ENCODE measurements around the gene ADGRG6.

Gene ADGRG6

DNA sequence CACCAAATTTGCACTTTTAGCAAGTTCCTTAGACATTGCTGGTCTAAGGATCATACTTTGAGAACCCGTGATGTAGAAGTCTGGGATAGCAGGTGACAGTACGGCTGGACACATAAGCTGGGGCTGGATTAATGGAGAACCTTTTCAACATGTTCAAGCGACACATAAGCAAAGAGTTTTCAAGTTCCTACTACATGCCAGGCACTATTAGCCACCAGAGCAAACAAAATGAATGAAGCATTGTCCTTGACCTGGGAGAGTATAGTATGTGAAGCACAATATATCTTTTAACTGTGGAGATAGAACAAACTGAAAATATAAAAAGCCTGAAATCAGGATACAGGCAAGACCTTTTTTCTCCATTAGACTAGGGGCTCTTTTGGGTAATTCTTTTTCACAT is 102.9 kb downstream of the ADGRG6 start:
- H3K27me3 ChIP-seq (ENCODE audit: insufficient read depth, low read length, poor library complexity, severe bottlenecking), result no peaks in the 10 kb centered on the region
- H3K4me3 ChIP-seq (ENCODE audit: low read length, poor library complexity, severe bottlenecking), result no peak overlapping the region
- TF ChIP-seq EZH2phosphoT487 (IDR thresholded peaks at IDR 0.05; ENCODE audit: borderline replicate concordance), result no peak
- TF ChIP-seq, protein P1, sequence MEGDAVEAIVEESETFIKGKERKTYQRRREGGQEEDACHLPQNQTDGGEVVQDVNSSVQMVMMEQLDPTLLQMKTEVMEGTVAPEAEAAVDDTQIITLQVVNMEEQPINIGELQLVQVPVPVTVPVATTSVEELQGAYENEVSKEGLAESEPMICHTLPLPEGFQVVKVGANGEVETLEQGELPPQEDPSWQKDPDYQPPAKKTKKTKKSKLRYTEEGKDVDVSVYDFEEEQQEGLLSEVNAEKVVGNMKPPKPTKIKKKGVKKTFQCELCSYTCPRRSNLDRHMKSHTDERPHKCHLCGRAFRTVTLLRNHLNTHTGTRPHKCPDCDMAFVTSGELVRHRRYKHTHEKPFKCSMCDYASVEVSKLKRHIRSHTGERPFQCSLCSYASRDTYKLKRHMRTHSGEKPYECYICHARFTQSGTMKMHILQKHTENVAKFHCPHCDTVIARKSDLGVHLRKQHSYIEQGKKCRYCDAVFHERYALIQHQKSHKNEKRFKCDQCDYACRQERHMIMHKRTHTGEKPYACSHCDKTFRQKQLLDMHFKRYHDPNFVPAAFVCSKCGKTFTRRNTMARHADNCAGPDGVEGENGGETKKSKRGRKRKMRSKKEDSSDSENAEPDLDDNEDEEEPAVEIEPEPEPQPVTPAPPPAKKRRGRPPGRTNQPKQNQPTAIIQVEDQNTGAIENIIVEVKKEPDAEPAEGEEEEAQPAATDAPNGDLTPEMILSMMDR (conservative IDR thresholded peaks at IDR 0.05; ENCODE audit: low read length), result no peak
- no peaks in the 10 kb centered on the region for H3K36me3 ChIP-seq (ENCODE audit: insufficient read depth, low read length)
- H4K20me1 ChIP-seq (ENCODE audit: insufficient read depth, low read length, poor library complexity, severe bottlenecking), result no peaks in the 10 kb centered on the region
- H3K79me2 ChIP-seq (ENCODE audit: insufficient read depth, low read length), result no peaks in the 10 kb centered on the region
- no peaks in the 10 kb centered on the region for H3F3A ChIP-seq (ENCODE audit: low read depth)
- H2AFZ ChIP-seq (ENCODE audit: low read length), result no peak overlapping the region
- no peaks in the 10 kb centered on the region for H3K9me3 ChIP-seq (ENCODE audit: insufficient read depth, low read depth, low read length)
- H3K9ac ChIP-seq (ENCODE audit: low read depth, low read length, poor library complexity, severe bottlenecking), result no peak overlapping the region
- H3K4me2 ChIP-seq (ENCODE audit: low read depth, low read length, poor library complexity, severe bottlenecking), result no peak overlapping the region
- H3K9me2 ChIP-seq (replicated peaks; ENCODE audit: low read depth, low read length), result no peaks in the 10 kb centered on the region
- peaks cover 28% of the 10 kb centered on the region for H3K4me1 ChIP-seq (ENCODE audit: insufficient read depth, low read length, poor library complexity, severe bottlenecking)

DNA sequence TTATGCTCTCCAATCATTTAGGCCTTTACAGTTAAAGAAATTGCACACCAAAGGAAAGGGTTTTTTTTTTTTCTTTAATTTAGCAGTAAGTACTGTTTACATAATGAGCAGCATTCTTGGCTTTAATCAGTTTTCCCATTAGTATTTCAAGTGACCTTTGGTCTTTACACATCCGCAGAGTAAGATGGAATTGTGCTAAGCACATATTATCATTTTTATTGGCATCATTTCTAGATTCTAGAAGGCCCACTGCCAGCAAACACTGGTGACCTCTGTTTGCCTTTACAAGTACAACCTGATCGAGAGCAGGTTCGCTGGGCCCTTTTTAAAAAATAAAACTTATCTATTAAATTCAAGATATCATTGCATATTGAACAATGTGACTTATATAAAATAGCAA is 104.3 kb downstream of the ADGRG6 start:
- H3K9me2 ChIP-seq (replicated peaks; ENCODE audit: low read depth, low read length), result no peaks in the 10 kb centered on the region
- H3K4me3 ChIP-seq (ENCODE audit: low read length, poor library complexity, severe bottlenecking), result no peak overlapping the region
- H3F3A ChIP-seq (ENCODE audit: low read depth), result no peaks in the 10 kb centered on the region
- H3K27me3 ChIP-seq (ENCODE audit: insufficient read depth, low read length, poor library complexity, severe bottlenecking), result no peaks in the 10 kb centered on the region
- peaks cover 21% of the 10 kb centered on the region for H3K4me1 ChIP-seq (ENCODE audit: insufficient read depth, low read length, poor library complexity, severe bottlenecking)
- no peak overlapping the region for H2AFZ ChIP-seq (ENCODE audit: low read length)
- no peaks in the 10 kb centered on the region for H3K79me2 ChIP-seq (ENCODE audit: insufficient read depth, low read length)
- H4K20me1 ChIP-seq (ENCODE audit: insufficient read depth, low read length, poor library complexity, severe bottlenecking), result no peaks in the 10 kb centered on the region
- no peak overlapping the region for H3K9ac ChIP-seq (ENCODE audit: low read depth, low read length, poor library complexity, severe bottlenecking)
- no peak for TF ChIP-seq EZH2phosphoT487 (IDR thresholded peaks at IDR 0.05; ENCODE audit: borderline replicate concordance)
- TF ChIP-seq, protein P1 (conservative IDR thresholded peaks at IDR 0.05; ENCODE audit: low read length), result no peak
- no peaks in the 10 kb centered on the region for H3K36me3 ChIP-seq (ENCODE audit: insufficient read depth, low read length)
- H3K9me3 ChIP-seq (ENCODE audit: insufficient read depth, low read depth, low read length), result no peaks in the 10 kb centered on the region
- no peak overlapping the region for H3K4me2 ChIP-seq (ENCODE audit: low read depth, low read length, poor library complexity, severe bottlenecking)

DNA sequence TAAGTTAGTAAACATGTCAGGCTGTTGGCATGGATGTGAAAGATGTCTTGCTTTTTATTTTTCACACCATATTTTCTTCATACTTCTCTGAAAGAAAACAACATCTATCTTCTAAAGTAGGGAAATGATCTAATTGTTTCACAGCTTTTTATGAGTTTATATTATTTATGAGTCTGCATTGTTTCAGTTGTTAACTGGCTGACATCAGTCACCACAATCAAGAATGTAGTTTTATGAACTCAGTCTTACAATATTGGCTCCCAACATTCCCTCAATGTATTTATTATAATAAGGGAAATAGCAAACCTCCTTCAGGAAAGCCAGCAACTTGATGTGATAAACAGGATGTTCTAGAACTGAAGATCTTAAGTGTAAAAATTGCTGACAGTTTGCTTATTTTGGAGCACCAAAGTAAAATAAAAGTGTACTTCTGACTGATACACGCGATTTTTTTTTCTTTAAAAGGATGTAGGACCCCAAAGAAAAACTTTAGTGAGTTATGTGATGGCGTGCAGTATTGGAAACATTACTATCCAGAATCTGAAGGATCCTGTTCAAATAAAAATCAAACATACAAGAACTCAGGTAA is 106.0 kb downstream of the ADGRG6 start:
- no peaks in the 10 kb centered on the region for H3K36me3 ChIP-seq (ENCODE audit: insufficient read depth, low read length)
- H3K9ac ChIP-seq (ENCODE audit: low read depth, low read length, poor library complexity, severe bottlenecking), result no peak overlapping the region
- no peaks in the 10 kb centered on the region for H3K9me3 ChIP-seq (ENCODE audit: insufficient read depth, low read depth, low read length)
- peaks cover 25% of the 10 kb centered on the region for H3K4me1 ChIP-seq (ENCODE audit: insufficient read depth, low read length, poor library complexity, severe bottlenecking)
- no peaks in the 10 kb centered on the region for H3K79me2 ChIP-seq (ENCODE audit: insufficient read depth, low read length)
- no peak for TF ChIP-seq EZH2phosphoT487 (IDR thresholded peaks at IDR 0.05; ENCODE audit: borderline replicate concordance)
- TF ChIP-seq, protein P1 (conservative IDR thresholded peaks at IDR 0.05; ENCODE audit: low read length), result no peak
- no peak overlapping the region for H2AFZ ChIP-seq (ENCODE audit: low read length)
- H4K20me1 ChIP-seq (ENCODE audit: insufficient read depth, low read length, poor library complexity, severe bottlenecking), result no peaks in the 10 kb centered on the region
- no peaks in the 10 kb centered on the region for H3F3A ChIP-seq (ENCODE audit: low read depth)
- H3K4me2 ChIP-seq (ENCODE audit: low read depth, low read length, poor library complexity, severe bottlenecking), result no peak overlapping the region
- H3K9me2 ChIP-seq (replicated peaks; ENCODE audit: low read depth, low read length), result no peaks in the 10 kb centered on the region
- no peaks in the 10 kb centered on the region for H3K27me3 ChIP-seq (ENCODE audit: insufficient read depth, low read length, poor library complexity, severe bottlenecking)
- no peak overlapping the region for H3K4me3 ChIP-seq (ENCODE audit: low read length, poor library complexity, severe bottlenecking)
